HEK293 (cell line): Measurements from ENCODE around the gene LRP6.

Source experiments
- BCL11A ChIP-seq: fragments of 450-650 bp; formaldehyde crosslinking; IDR thresholded peaks from 2 replicates; pipeline ENCODE4 v1.5.1; 2016; ENCODE audit warnings: low read depth, missing biosample characterization, missing genetic modification characterization
- CTCF ChIP-seq: fragments of 450-650 bp; formaldehyde crosslinking; IDR thresholded peaks from 2 replicates; pipeline ENCODE4 v1.5.1; 2016; ENCODE audit warnings: missing biosample characterization, missing genetic modification characterization
- KLF16 ChIP-seq: fragments of 450-650 bp; formaldehyde crosslinking; IDR thresholded peaks from 2 replicates; pipeline ENCODE4 v1.5.1; 2017; ENCODE audit warnings: missing biosample characterization, missing genetic modification characterization
- REST ChIP-seq: fragments of 450-650 bp; formaldehyde crosslinking; IDR thresholded peaks from 2 replicates; pipeline ENCODE4 v1.5.1; 2016; ENCODE audit warnings: missing biosample characterization, missing genetic modification characterization
- ZBTB7A ChIP-seq: fragments of 450-650 bp; formaldehyde crosslinking; IDR thresholded peaks from 2 replicates; pipeline ENCODE4 v1.5.1; 2016; ENCODE audit warnings: low read depth, missing biosample characterization, missing genetic modification characterization
- ZNF274 ChIP-seq, 2 experiments: fragments of 200-500 bp in 1 of 2; fragments of 450-650 bp in 1 of 2; sonication (Bioruptor generic) in 1 of 2; formaldehyde crosslinking in 1 of 2; IDR thresholded peaks; 2 replicates each; pipeline versions ENCODE4 v1.5.1 to v1.6.1; 2014 to 2016; ENCODE audit warnings: borderline replicate concordance in 1 of 2, inconsistent platforms in 1 of 2, low read length in 1 of 2, missing biosample characterization in 1 of 2, missing genetic modification characterization in 1 of 2
- ZNF292 ChIP-seq: fragments of 450-650 bp; formaldehyde crosslinking; IDR thresholded peaks from 2 replicates; pipeline ENCODE4 v1.5.1; 2016; ENCODE audit warnings: low read depth, missing biosample characterization, missing genetic modification characterization, borderline replicate concordance
- TF ChIP-seq, protein P1 (sequence below): fragments of 450-650 bp; formaldehyde crosslinking; optimal IDR thresholded peaks from 2 replicates; pipeline ENCODE3; 2016; ENCODE audit warnings: missing biosample characterization, mild to moderate bottlenecking, missing genetic modification characterization
- TF ChIP-seq, protein P2 (sequence below): fragments of 450-650 bp; formaldehyde crosslinking; conservative IDR thresholded peaks from 2 replicates; pipeline ENCODE4 v1.5.1; 2016; ENCODE audit warnings: low read depth, missing biosample characterization, missing genetic modification characterization

- TF ChIP-seq ZBTB7A (tag by site-specific recombination): no peak
- TF ChIP-seq CTCF (tag by site-specific recombination): no peak
- no peak for TF ChIP-seq ZNF274 (IDR thresholded peaks at IDR 0.05; ENCODE audit: low read length)
- TF ChIP-seq ZNF274 (tag by site-specific recombination; IDR thresholded peaks at IDR 0.05; ENCODE audit: borderline replicate concordance): no peak
- TF ChIP-seq ZNF292 (tag by site-specific recombination): no peak
- TF ChIP-seq KLF16: no peak
- TF ChIP-seq REST (tag by site-specific recombination): no peak
- TF ChIP-seq, protein P1, sequence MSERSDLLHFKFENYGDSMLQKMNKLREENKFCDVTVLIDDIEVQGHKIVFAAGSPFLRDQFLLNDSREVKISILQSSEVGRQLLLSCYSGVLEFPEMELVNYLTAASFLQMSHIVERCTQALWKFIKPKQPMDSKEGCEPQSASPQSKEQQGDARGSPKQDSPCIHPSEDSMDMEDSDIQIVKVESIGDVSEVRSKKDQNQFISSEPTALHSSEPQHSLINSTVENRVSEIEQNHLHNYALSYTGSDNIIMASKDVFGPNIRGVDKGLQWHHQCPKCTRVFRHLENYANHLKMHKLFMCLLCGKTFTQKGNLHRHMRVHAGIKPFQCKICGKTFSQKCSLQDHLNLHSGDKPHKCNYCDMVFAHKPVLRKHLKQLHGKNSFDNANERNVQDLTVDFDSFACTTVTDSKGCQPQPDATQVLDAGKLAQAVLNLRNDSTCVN (tag by site-specific recombination): no peak
- no peak for TF ChIP-seq BCL11A (tag by site-specific recombination)
- TF ChIP-seq, protein P2, sequence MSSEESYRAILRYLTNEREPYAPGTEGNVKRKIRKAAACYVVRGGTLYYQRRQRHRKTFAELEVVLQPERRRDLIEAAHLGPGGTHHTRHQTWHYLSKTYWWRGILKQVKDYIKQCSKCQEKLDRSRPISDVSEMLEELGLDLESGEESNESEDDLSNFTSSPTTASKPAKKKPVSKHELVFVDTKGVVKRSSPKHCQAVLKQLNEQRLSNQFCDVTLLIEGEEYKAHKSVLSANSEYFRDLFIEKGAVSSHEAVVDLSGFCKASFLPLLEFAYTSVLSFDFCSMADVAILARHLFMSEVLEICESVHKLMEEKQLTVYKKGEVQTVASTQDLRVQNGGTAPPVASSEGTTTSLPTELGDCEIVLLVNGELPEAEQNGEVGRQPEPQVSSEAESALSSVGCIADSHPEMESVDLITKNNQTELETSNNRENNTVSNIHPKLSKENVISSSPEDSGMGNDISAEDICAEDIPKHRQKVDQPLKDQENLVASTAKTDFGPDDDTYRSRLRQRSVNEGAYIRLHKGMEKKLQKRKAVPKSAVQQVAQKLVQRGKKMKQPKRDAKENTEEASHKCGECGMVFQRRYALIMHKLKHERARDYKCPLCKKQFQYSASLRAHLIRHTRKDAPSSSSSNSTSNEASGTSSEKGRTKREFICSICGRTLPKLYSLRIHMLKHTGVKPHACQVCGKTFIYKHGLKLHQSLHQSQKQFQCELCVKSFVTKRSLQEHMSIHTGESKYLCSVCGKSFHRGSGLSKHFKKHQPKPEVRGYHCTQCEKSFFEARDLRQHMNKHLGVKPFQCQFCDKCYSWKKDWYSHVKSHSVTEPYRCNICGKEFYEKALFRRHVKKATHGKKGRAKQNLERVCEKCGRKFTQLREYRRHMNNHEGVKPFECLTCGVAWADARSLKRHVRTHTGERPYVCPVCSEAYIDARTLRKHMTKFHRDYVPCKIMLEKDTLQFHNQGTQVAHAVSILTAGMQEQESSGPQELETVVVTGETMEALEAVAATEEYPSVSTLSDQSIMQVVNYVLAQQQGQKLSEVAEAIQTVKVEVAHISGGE: no peak
Observed at GRCh38 chr12:12094481-12094880, 172.4 kb downstream of the LRP6 start.
